ENCODE results near the gene MACROD2. TPM values are rescaled to one million over a fixed set of nuclear protein-coding genes. Genes with fewer than 3 reads are reported as not detected.

Gene MACROD2
- total RNA-seq, 2 donors from 2014 or later: 0.95 to 4.2 TPM

DNA sequence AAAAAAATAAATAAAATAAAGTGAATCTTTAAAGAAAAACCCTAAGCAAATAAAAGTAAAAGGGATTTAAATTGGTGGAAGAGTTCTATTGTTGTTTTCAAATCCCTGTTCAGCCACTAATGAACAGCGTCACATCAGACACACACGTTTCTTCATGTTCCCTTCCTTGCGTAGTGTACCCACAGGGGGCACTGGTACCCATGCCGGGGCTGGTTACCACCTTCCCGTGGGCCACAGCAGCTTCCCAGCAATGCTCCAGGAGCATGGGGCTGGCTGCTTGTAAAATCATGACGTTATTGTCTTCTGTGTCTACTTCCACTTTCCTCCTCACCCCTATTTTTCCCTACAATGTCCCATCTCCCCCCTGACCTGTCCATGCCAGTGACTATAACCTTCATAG lies 1589.2 kb downstream of the MACROD2 start:
- TF ChIP-seq, protein P1, sequence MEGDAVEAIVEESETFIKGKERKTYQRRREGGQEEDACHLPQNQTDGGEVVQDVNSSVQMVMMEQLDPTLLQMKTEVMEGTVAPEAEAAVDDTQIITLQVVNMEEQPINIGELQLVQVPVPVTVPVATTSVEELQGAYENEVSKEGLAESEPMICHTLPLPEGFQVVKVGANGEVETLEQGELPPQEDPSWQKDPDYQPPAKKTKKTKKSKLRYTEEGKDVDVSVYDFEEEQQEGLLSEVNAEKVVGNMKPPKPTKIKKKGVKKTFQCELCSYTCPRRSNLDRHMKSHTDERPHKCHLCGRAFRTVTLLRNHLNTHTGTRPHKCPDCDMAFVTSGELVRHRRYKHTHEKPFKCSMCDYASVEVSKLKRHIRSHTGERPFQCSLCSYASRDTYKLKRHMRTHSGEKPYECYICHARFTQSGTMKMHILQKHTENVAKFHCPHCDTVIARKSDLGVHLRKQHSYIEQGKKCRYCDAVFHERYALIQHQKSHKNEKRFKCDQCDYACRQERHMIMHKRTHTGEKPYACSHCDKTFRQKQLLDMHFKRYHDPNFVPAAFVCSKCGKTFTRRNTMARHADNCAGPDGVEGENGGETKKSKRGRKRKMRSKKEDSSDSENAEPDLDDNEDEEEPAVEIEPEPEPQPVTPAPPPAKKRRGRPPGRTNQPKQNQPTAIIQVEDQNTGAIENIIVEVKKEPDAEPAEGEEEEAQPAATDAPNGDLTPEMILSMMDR (IDR thresholded peaks at IDR 0.05): no peak
- ATAC-seq (ENCODE audit: insufficient number of reproducible peaks, low FRiP score, low read depth): no peak
- Histone ChIP-seq H3K4me1 (ENCODE audit: control insufficient read depth in 1 of 2, low read depth in 2 of 2) (no peaks in the 10 kb centered on the region), H3K27me3 (replicated peaks; ENCODE audit: insufficient read depth) (no peaks in the 10 kb centered on the region), H3K9me3 (no peaks in the 10 kb centered on the region), H3K4me3 (no peak overlapping the region), H3K36me3 (no peaks in the 10 kb centered on the region), H3K27ac (no peak overlapping the region)
- DNase-seq (ENCODE audit: low spot score): no peak

DNA sequence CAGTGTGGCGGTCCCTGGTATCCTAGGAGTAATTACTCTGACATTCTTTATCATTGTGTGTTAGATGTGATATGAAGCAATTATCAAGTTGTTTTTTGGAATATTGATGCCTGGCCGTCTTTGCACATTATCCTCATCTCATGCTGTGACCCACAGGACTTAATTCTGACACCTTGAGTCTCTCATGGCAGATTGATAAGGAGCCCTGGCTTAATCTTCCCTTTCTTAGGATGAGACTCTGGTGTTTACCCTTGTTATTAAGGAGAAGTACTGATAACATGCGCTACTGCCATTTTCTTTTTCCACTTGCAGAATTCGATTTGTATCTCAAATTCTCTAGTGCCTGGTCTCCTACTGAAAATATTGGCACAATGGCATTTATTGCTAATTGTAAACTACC lies 1597.8 kb downstream of the MACROD2 start:
- Histone ChIP-seq H3K9me3 (no peaks in the 10 kb centered on the region), H3K36me3 (no peaks in the 10 kb centered on the region), H3K4me1 (ENCODE audit: control insufficient read depth in 1 of 2, low read depth in 2 of 2) (no peaks in the 10 kb centered on the region), H3K27ac (no peak overlapping the region), H3K27me3 (replicated peaks; ENCODE audit: insufficient read depth) (no peaks in the 10 kb centered on the region), H3K4me3 (no peak overlapping the region)
- DNase-seq (ENCODE audit: low spot score) (no peak), ATAC-seq (ENCODE audit: insufficient number of reproducible peaks, low FRiP score, low read depth) (no peak)
- TF ChIP-seq, protein P1 (IDR thresholded peaks at IDR 0.05): no peak

DNA sequence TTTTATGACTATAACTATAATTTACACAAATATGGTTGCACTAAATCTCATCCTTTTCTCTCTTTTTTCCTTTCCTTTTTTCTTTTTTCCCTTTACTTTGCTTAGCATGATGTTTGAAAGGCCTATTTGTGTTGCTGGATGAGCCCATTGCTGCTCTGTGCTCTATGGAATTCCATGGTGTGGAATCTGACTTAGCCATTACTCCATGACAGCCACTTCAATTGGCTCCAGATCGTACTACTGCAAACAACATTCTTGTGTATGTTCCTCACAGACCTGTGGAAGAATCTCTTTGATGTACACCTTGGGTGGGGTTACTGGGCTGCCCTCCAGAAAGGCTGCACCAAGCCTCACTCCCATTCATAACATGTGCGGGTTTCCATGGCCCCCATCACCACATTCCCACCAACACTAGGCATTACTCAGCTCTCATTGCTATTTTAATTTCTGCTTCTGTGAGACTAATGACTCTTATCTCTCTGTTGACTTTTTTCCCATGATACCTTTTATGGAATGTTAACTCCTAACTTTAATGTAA lies 1598.9 kb downstream of the MACROD2 start:
- no peaks in the 10 kb centered on the region for H3K27me3 ChIP-seq (replicated peaks; ENCODE audit: insufficient read depth)
- H3K36me3 ChIP-seq: no peaks in the 10 kb centered on the region
- no peaks in the 10 kb centered on the region for H3K4me1 ChIP-seq (ENCODE audit: control insufficient read depth in 1 of 2, low read depth in 2 of 2)
- no peak overlapping the region for H3K4me3 ChIP-seq
- TF ChIP-seq, protein P1 (IDR thresholded peaks at IDR 0.05): no peak
- DNase-seq (ENCODE audit: low spot score) (no peak), ATAC-seq (ENCODE audit: insufficient number of reproducible peaks, low FRiP score, low read depth) (no peak)
- no peaks in the 10 kb centered on the region for H3K9me3 ChIP-seq
- no peak overlapping the region for H3K27ac ChIP-seq

DNA sequence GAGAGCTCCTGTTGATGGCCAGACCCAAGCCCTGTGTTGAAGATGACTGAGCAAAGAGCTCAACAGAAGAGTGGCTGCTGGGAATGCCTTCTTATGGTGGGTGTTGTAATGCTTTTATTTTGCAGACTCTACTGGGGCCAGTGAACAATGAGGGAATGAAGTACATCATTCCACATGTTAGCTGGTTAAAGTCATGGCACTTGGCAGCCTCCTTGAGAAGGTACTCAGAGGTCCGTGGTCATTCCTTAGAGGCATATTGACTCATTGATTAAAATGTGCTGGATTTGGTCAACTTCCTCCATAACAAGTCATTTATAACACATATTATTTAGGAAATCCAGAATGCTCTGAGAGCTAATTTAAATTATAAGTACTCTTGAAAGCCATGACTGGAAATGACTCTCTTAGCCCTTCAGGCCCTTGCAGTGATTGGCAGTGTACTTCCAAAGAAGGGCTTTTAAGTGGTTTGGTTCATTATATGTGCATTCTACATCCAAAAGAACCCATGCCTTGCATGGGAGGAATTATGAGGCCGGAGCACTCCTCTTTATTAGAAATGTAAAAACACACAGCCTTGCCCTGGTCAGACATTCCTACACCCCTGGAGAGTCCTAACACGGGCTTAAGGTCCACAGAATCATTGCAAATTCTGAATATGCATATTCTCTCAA lies 1601.0 kb downstream of the MACROD2 start:
- H3K4me3 ChIP-seq: no peak overlapping the region
- H3K4me1 ChIP-seq (ENCODE audit: control insufficient read depth in 1 of 2, low read depth in 2 of 2): no peaks in the 10 kb centered on the region
- DNase-seq (ENCODE audit: low spot score) (no peak), ATAC-seq (ENCODE audit: insufficient number of reproducible peaks, low FRiP score, low read depth) (no peak)
- H3K36me3 ChIP-seq: no peaks in the 10 kb centered on the region
- TF ChIP-seq, protein P1 (IDR thresholded peaks at IDR 0.05): no peak
- no peak overlapping the region for H3K27ac ChIP-seq
- H3K27me3 ChIP-seq (replicated peaks; ENCODE audit: insufficient read depth): no peaks in the 10 kb centered on the region
- no peaks in the 10 kb centered on the region for H3K9me3 ChIP-seq

DNA sequence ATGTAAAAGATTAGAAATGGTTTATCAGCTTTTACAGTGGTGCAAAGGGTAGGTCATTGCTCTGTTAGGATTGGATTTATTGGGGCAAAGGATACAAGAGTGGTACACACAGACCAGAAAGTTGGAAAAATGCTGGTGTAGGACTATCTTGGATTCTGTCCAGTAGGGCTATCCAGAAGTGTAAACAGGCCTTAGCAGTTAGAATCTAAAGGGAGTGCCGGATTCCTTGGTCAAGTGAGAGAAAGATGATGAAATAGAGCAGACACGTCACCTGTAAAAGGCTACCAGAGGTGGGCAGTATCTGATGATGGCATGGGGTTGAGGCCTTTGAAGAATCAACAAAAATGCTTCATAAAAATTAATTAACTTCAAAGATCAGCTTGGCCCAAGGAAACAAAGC lies 1602.0 kb downstream of the MACROD2 start:
- Histone ChIP-seq H3K27me3 (replicated peaks; ENCODE audit: insufficient read depth) (no peaks in the 10 kb centered on the region), H3K27ac (no peak overlapping the region), H3K9me3 (no peaks in the 10 kb centered on the region), H3K36me3 (no peaks in the 10 kb centered on the region), H3K4me3 (no peak overlapping the region), H3K4me1 (ENCODE audit: control insufficient read depth in 1 of 2, low read depth in 2 of 2) (no peaks in the 10 kb centered on the region)
- ATAC-seq (ENCODE audit: insufficient number of reproducible peaks, low FRiP score, low read depth) (no peak), DNase-seq (ENCODE audit: low spot score) (no peak)
- TF ChIP-seq, protein P1 (IDR thresholded peaks at IDR 0.05): no peak
